A673 (cell line): ENCODE measurements around the gene ZNF335.

Experiments
- CTCF ChIP-seq: fragments of 300-800, 200-600 bp; sonication (generic); conservative IDR thresholded peaks from 2 replicates; pipeline ENCODE4 v1.5.1; 2017; ENCODE audit warnings: low read depth, mild to moderate bottlenecking, antibody characterized with exemption, low read length, moderate library complexity, mixed read lengths
- EZH2 ChIP-seq: fragments of 200-600 bp; sonication (generic); IDR thresholded peaks from 2 replicates; pipeline ENCODE4 v1.6.1; 2017; ENCODE audit warnings: borderline replicate concordance, low read depth, mild to moderate bottlenecking, mixed read lengths, antibody characterized with exemption, low read length; ENCODE audit not compliant: poor library complexity, severe bottlenecking

- TF ChIP-seq CTCF (no peak), EZH2 (no peak)
These were observed 639 bp upstream of the ZNF335 start for GRCh38 chr20:45972500-45973183.
